ENCODE data around the gene MFAP4.
"Not testable (repeated sequence)": the region's sequence is repeated elsewhere in the genome, so short reads cannot be mapped to it uniquely, and the experiment has no call there.

MFAP4 gene

GRCh38 chr17:19354748-19355147, 32.2 kb downstream of the MFAP4 start:
- no peak for DNase-seq (ENCODE audit: low read depth in 3 of 3, low spot score in 1 of 3)

GRCh38 chr17:19353401-19353800, 33.6 kb downstream of the MFAP4 start:
- DNase-seq (ENCODE audit: low read depth in 3 of 3, low spot score in 1 of 3): not testable (repeated sequence)

GRCh38 chr17:19348806-19349205, 38.2 kb downstream of the MFAP4 start:
- DNase-seq (ENCODE audit: low read depth in 3 of 3, low spot score in 1 of 3): no peak

GRCh38 chr17:19348081-19348650, 38.8 kb downstream of the MFAP4 start:
- no peak for DNase-seq (ENCODE audit: low read depth in 3 of 3, low spot score in 1 of 3)

GRCh38 chr17:19347323-19348080, 39.5 kb downstream of the MFAP4 start:
- DNase-seq (ENCODE audit: low read depth in 3 of 3, low spot score in 1 of 3): no peak

- DNase-seq (ENCODE audit: low read depth in 3 of 3, low spot score in 1 of 3): no peak
These were observed 40.4 kb downstream of the MFAP4 start for GRCh38 chr17:19346351-19347255.

GRCh38 chr17:19345486-19346350, 41.3 kb downstream of the MFAP4 start:
- no peak for DNase-seq (ENCODE audit: low read depth in 3 of 3, low spot score in 1 of 3)

- DNase-seq (ENCODE audit: low read depth in 3 of 3, low spot score in 1 of 3): no peak
These were observed 41.9 kb downstream of the MFAP4 start for GRCh38 chr17:19345067-19345460.

- no peak for DNase-seq (ENCODE audit: low read depth in 3 of 3, low spot score in 1 of 3)
These were observed 42.5 kb downstream of the MFAP4 start for GRCh38 chr17:19344311-19345066.

GRCh38 chr17:19343671-19344151, 43.3 kb downstream of the MFAP4 start:
- DNase-seq (ENCODE audit: low read depth in 3 of 3, low spot score in 1 of 3): no peak

GRCh38 chr17:19343256-19343630, 43.7 kb downstream of the MFAP4 start:
- no peak for DNase-seq (ENCODE audit: low read depth in 3 of 3, low spot score in 1 of 3)

- DNase-seq (ENCODE audit: low read depth in 3 of 3, low spot score in 1 of 3): no peak
These were observed 44.3 kb downstream of the MFAP4 start for GRCh38 chr17:19342611-19343255.

GRCh38 chr17:19341641-19342610, 45.1 kb downstream of the MFAP4 start:
- DNase-seq (ENCODE audit: low read depth in 3 of 3, low spot score in 1 of 3): no peak

GRCh38 chr17:19341211-19341631, 45.8 kb downstream of the MFAP4 start:
- no peak for DNase-seq (ENCODE audit: low read depth in 3 of 3, low spot score in 1 of 3)

GRCh38 chr17:19339341-19339815, 47.6 kb downstream of the MFAP4 start:
- no peak for DNase-seq (ENCODE audit: low read depth in 3 of 3, low spot score in 1 of 3)

- peak; percentile 12 to 39 (median 24) for DNase-seq (ENCODE audit: low read depth in 3 of 3, low spot score in 1 of 3)
These were observed 48.7 kb downstream of the MFAP4 start for GRCh38 chr17:19338031-19338990.

GRCh38 chr17:19337712-19338023, 49.3 kb downstream of the MFAP4 start:
- no peak for DNase-seq (ENCODE audit: low read depth in 3 of 3, low spot score in 1 of 3)
